Choroid plexus epithelial cell (primary cell): ENCODE results near the gene ZCCHC14.

ENCODE experiments used
- DNase-seq: peaks from one replicate; pipeline ENCODE4 v3.0.0-alpha.2; 2010; ENCODE audit warnings: low read depth
- H3K4me3 ChIP-seq: 2 replicates; pipeline ENCODE4 v1.5.1; 2011; ENCODE audit warnings: low read depth, mild to moderate bottlenecking, control low read depth, low read length, moderate library complexity
- CTCF ChIP-seq: conservative IDR thresholded peaks from 2 replicates; pipeline ENCODE4 v1.5.1; 2011; ENCODE audit warnings: low read depth, mild to moderate bottlenecking, control low read depth, inconsistent platforms, low read length, moderate library complexity

The ZCCHC14 gene

GRCh38 chr16:87432330-87432915, 60.4 kb downstream of the ZCCHC14 start:
- no peak for TF ChIP-seq CTCF
- no peak for DNase-seq
- H3K4me3 ChIP-seq: no peak overlapping the region

GRCh38 chr16:87431926-87432325, 60.9 kb downstream of the ZCCHC14 start:
- DNase-seq: peak; percentile 91
- no peak for TF ChIP-seq CTCF
- no peak overlapping the region for H3K4me3 ChIP-seq

- no peak for DNase-seq
- TF ChIP-seq CTCF: no peak
- no peak overlapping the region for H3K4me3 ChIP-seq
These were observed 66.2 kb downstream of the ZCCHC14 start for GRCh38 chr16:87426423-87427215.

- DNase-seq: no peak
- TF ChIP-seq CTCF: no peak
- H3K4me3 ChIP-seq: no peak overlapping the region
These were observed 66.9 kb downstream of the ZCCHC14 start for GRCh38 chr16:87425941-87426340.

- no peak for TF ChIP-seq CTCF
- no peak overlapping the region for H3K4me3 ChIP-seq
- DNase-seq: peak; percentile 26
These were observed 68.6 kb downstream of the ZCCHC14 start for GRCh38 chr16:87424266-87424665.

- no peak overlapping the region for H3K4me3 ChIP-seq
- TF ChIP-seq CTCF: no peak
These were observed 69.4 kb downstream of the ZCCHC14 start for GRCh38 chr16:87423429-87423828.

GRCh38 chr16:87422106-87422505, 70.7 kb downstream of the ZCCHC14 start:
- DNase-seq: no peak
- TF ChIP-seq CTCF: no peak
- no peak overlapping the region for H3K4me3 ChIP-seq

More at GRCh38 chr16:87423429-87423828, 69.4 kb downstream of the ZCCHC14 start:
- no peak for DNase-seq
